H9 (cell line): ENCODE measurements around the gene MTSS2. TPM values are rescaled to one million over a fixed set of nuclear protein-coding genes. Genes with fewer than 3 reads are reported as not detected.
A peak's percentile ranks its signal among the peaks of the same experiment; 100 is the strongest.

Experiments
- DNase-seq: peaks from one replicate; pipeline ENCODE4 v3.0.0-alpha.2; 2017
- H2AFZ ChIP-seq: one replicate; pipeline ENCODE4 v1.6.1; 2013; ENCODE audit warnings: mild to moderate bottlenecking, low read length, control low read depth, moderate library complexity
- H2AK5ac ChIP-seq: 2 replicates; pipeline ENCODE4 v1.6.1; 2013; ENCODE audit warnings: low read length, control low read depth, mixed read lengths; ENCODE audit not compliant: insufficient read length
- H2BK120ac ChIP-seq: one replicate; pipeline ENCODE4 v1.6.1; 2013; ENCODE audit warnings: low read depth, mild to moderate bottlenecking, low read length, control low read depth, inconsistent platforms; ENCODE audit not compliant: poor library complexity, severe bottlenecking
- H2BK12ac ChIP-seq: 2 replicates; pipeline ENCODE4 v1.6.1; 2013; ENCODE audit warnings: low read length, control low read depth, mixed read lengths, low read depth; ENCODE audit not compliant: insufficient read length
- H2BK15ac ChIP-seq: 2 replicates; pipeline ENCODE4 v1.6.1; 2013; ENCODE audit warnings: low read depth, low read length, control low read depth
- H2BK20ac ChIP-seq: one replicate; pipeline ENCODE4 v1.6.1; 2013; ENCODE audit warnings: low read depth, mild to moderate bottlenecking, low read length, control low read depth, inconsistent platforms; ENCODE audit not compliant: poor library complexity, severe bottlenecking
- H2BK5ac ChIP-seq: 2 replicates; pipeline ENCODE4 v1.6.1; 2013; ENCODE audit warnings: low read length, control low read depth, mixed read lengths; ENCODE audit not compliant: insufficient read length
- H3K14ac ChIP-seq: 2 replicates; pipeline ENCODE4 v1.6.1; 2013; ENCODE audit warnings: low read length, control low read depth; ENCODE audit not compliant: insufficient read depth
- H3K18ac ChIP-seq: 2 replicates; pipeline ENCODE4 v1.6.1; 2013; ENCODE audit warnings: low read depth, mild to moderate bottlenecking, mixed read lengths, low read length, control low read depth; ENCODE audit not compliant: insufficient read length
- H3K23ac ChIP-seq: 2 replicates; pipeline ENCODE4 v1.6.1; 2013; ENCODE audit warnings: low read length, control low read depth, mixed read lengths, low read depth; ENCODE audit not compliant: insufficient read length
- H3K23me2 ChIP-seq: 2 replicates; pipeline ENCODE4 v1.6.1; 2013; ENCODE audit warnings: low read depth, mild to moderate bottlenecking, mixed read lengths, low read length, control low read depth; ENCODE audit not compliant: insufficient read length, poor library complexity, severe bottlenecking
- H3K27ac ChIP-seq: 2 replicates; pipeline ENCODE4 v1.5.1; 2013; ENCODE audit warnings: low read length, control low read depth, mixed read lengths, low read depth; ENCODE audit not compliant: insufficient read length
- H3K27me3 ChIP-seq: 2 replicates; pipeline ENCODE4 v1.6.1; 2013; ENCODE audit warnings: low read length, control low read depth, inconsistent platforms; ENCODE audit not compliant: insufficient read depth
- H3K4ac ChIP-seq: 2 replicates; pipeline ENCODE4 v1.6.1; 2013; ENCODE audit warnings: low read depth, mild to moderate bottlenecking, control low read depth, inconsistent platforms, low read length, moderate library complexity
- H3K4me1 ChIP-seq: 2 replicates; pipeline ENCODE4 v1.6.1; 2013; ENCODE audit warnings: low read length, control low read depth, inconsistent platforms; ENCODE audit not compliant: insufficient read depth
- H3K4me2 ChIP-seq: 2 replicates; pipeline ENCODE4 v1.6.1; 2013; ENCODE audit warnings: low read length, control low read depth, mixed read lengths; ENCODE audit not compliant: insufficient read length, insufficient read depth
- H3K56ac ChIP-seq: 2 replicates; pipeline ENCODE4 v1.6.1; 2013; ENCODE audit warnings: low read depth, mild to moderate bottlenecking, mixed read lengths, low read length, control low read depth; ENCODE audit not compliant: insufficient read length
- H3K79me1 ChIP-seq: 2 replicates; pipeline ENCODE4 v1.6.1; 2013; ENCODE audit warnings: low read depth, mild to moderate bottlenecking, moderate library complexity, low read length, control low read depth, inconsistent platforms; ENCODE audit not compliant: insufficient read depth, poor library complexity, severe bottlenecking
- H3K79me2 ChIP-seq: 2 replicates; pipeline ENCODE4 v1.6.1; 2013; ENCODE audit warnings: low read length, control low read depth, inconsistent platforms; ENCODE audit not compliant: insufficient read depth
- H3K9ac ChIP-seq: 2 replicates; pipeline ENCODE4 v1.6.1; 2013; ENCODE audit warnings: low read length, control low read depth, mixed read lengths; ENCODE audit not compliant: insufficient read length; ENCODE audit errors: extremely low read depth
- H3K9me3 ChIP-seq: one replicate; pipeline ENCODE4 v1.6.1; 2013; ENCODE audit warnings: low read depth, low read length, inconsistent platforms; ENCODE audit not compliant: control insufficient read depth
- H3T11ph ChIP-seq: one replicate; pipeline ENCODE4 v1.6.1; 2013; ENCODE audit warnings: mild to moderate bottlenecking, low read length, control low read depth, inconsistent platforms
- H4K20me1 ChIP-seq: one replicate; pipeline ENCODE4 v1.6.1; 2013; ENCODE audit not compliant: control insufficient read depth, insufficient read length, insufficient read depth
- H4K5ac ChIP-seq: 2 replicates; pipeline ENCODE4 v1.6.1; 2013; ENCODE audit warnings: low read depth, mild to moderate bottlenecking, mixed read lengths, low read length, control low read depth; ENCODE audit not compliant: insufficient read length
- H4K8ac ChIP-seq: replicated peaks from 2 replicates; pipeline ENCODE4 v1.6.1; 2013; ENCODE audit warnings: low read length, control low read depth, mixed read lengths, low read depth; ENCODE audit not compliant: insufficient read length
- H4K91ac ChIP-seq: 2 replicates; pipeline ENCODE4 v1.6.1; 2013; ENCODE audit warnings: low read depth, mild to moderate bottlenecking, moderate library complexity, mixed read lengths, low read length, control low read depth; ENCODE audit not compliant: insufficient read length
- H3K27ac Mint-ChIP-seq, 3 experiments: 2 replicates in 2 of 3; 3 replicates in 1 of 3; pipeline ENCODE4 v1.8.0; 2020 to 2021; ENCODE audit warnings: mixed read lengths in 3 of 3, mild to moderate bottlenecking in 1 of 3, moderate library complexity in 1 of 3
- H3K27me3 Mint-ChIP-seq: 2 replicates; pipeline ENCODE4 v1.8.0; 2021; ENCODE audit warnings: low read depth, mild to moderate bottlenecking, moderate library complexity, mixed read lengths
- H3K36me3 Mint-ChIP-seq, 3 experiments: 2 replicates in 2 of 3; 3 replicates in 1 of 3; pipeline ENCODE4 v1.8.0; 2020 to 2021; ENCODE audit warnings: low read depth in 3 of 3, mixed read lengths in 3 of 3; ENCODE audit not compliant: insufficient read depth in 1 of 3
- H3K4me1 Mint-ChIP-seq, 2 experiments: 2 replicates each; pipeline ENCODE4 v1.8.0; 2020; ENCODE audit warnings: mixed read lengths in 2 of 2
- H3K4me3 Mint-ChIP-seq, 2 experiments: 2 replicates in 1 of 2; 3 replicates in 1 of 2; pipeline ENCODE4 v1.8.0; 2020 to 2021; ENCODE audit warnings: mild to moderate bottlenecking in 2 of 2, mixed read lengths in 2 of 2, moderate library complexity in 1 of 2
- H3K9me3 Mint-ChIP-seq, 2 experiments: 2 replicates in 1 of 2; 3 replicates in 1 of 2; pipeline ENCODE4 v1.8.0; 2020; ENCODE audit warnings: mild to moderate bottlenecking in 2 of 2, mixed read lengths in 2 of 2, moderate library complexity in 1 of 2
- WGBS: extraction: QIAGEN DNeasy Blood & Tissue Kit; methylation state at CpG from one replicate; pipeline ENCODE4 v1.1.7; 2013; ENCODE audit warnings: missing lambda C conversion rate, low lambda C conversion rate, mixed read lengths; ENCODE audit not compliant: insufficient read length; ENCODE audit errors: extremely low coverage; 5-methylcytosine and 5-hydroxymethylcytosine counted together
- total RNA-seq: library from RNA; stranded (reverse); gene quantifications from 2 replicates; pipeline ENCODE4 v1.2.1, GENCODE V29; 2021
- TF ChIP-seq, protein P1 (sequence below): fragments of 200-600 bp; sonication (generic); conservative IDR thresholded peaks from 3 replicates; pipeline ENCODE4 v1.8.0; 2021; ENCODE audit warnings: antibody characterized with exemption, mild to moderate bottlenecking

The MTSS2 gene
- total RNA-seq, 1 experiment from 2014 or later, result 41.0 TPM

DNA sequence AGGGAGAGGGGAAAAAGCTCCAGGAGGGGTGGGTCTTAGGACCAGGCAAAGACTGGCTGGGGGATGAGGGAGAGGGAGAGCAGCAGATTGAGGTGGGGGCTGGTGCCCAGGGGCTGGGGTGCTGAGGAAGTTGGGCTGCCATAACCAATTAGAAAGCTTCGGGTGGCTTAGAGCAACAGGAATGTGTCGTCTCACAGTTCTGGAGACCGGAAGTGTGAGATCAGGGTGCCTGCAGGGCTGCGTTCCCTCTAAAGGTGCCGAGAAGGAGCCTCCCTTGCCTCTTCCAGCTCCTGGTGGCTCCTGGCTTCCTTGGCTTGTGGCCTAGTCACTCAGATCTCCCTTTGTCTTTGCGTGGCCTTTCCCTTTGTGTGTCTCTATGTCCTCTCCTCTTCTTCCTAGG is 37.2 kb downstream of the MTSS2 start:
- Histone ChIP-seq H3K23me2 (no peaks in the 10 kb centered on the region), H2BK15ac (no peak overlapping the region; the same call in 1 of the 2 replicates), H4K8ac (no peak overlapping the region), H3K27ac (no peak overlapping the region), H2BK12ac (no peak overlapping the region), H2BK20ac (no peak overlapping the region), H4K20me1 (no peaks in the 10 kb centered on the region), H3K14ac (no peak overlapping the region), H3K23ac (no peak overlapping the region), H3K27me3 (no peaks in the 10 kb centered on the region), H3K9ac (no peak overlapping the region), H3K56ac (no peak overlapping the region), H3K4me2 (no peak overlapping the region), H3K4ac (no peak overlapping the region), H3T11ph (no peak overlapping the region), H2AFZ (no peak overlapping the region), H4K91ac (no peak overlapping the region), H2BK120ac (no peak overlapping the region), H4K5ac (no peak overlapping the region), H3K4me1 (no peaks in the 10 kb centered on the region), H2AK5ac (no peak overlapping the region), H2BK5ac (no peak overlapping the region), H3K18ac (no peak overlapping the region), H3K79me1 (no peaks in the 10 kb centered on the region), H3K79me2 (no peaks in the 10 kb centered on the region), H3K9me3 (no peaks in the 10 kb centered on the region)
- H3K9me3 Mint-ChIP-seq, result peaks cover 4 to 6% of the 10 kb centered on the region in 2 experiments; a peak in 2 of 5 replicates
- DNase-seq, result no peak
- TF ChIP-seq, protein P1, sequence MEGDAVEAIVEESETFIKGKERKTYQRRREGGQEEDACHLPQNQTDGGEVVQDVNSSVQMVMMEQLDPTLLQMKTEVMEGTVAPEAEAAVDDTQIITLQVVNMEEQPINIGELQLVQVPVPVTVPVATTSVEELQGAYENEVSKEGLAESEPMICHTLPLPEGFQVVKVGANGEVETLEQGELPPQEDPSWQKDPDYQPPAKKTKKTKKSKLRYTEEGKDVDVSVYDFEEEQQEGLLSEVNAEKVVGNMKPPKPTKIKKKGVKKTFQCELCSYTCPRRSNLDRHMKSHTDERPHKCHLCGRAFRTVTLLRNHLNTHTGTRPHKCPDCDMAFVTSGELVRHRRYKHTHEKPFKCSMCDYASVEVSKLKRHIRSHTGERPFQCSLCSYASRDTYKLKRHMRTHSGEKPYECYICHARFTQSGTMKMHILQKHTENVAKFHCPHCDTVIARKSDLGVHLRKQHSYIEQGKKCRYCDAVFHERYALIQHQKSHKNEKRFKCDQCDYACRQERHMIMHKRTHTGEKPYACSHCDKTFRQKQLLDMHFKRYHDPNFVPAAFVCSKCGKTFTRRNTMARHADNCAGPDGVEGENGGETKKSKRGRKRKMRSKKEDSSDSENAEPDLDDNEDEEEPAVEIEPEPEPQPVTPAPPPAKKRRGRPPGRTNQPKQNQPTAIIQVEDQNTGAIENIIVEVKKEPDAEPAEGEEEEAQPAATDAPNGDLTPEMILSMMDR, result no peak
- WGBS, result no CpG with 5 or more reads among the region's 6 CpGs
- H3K27me3 Mint-ChIP-seq, result no peaks in the 10 kb centered on the region; the same call in 1 of the 2 replicates
- H3K27ac Mint-ChIP-seq, result peak overlapping the region in 2 of 3 experiments; percentile 24 to 32; a peak in 2 of 7 replicates
- H3K4me1 Mint-ChIP-seq, result peaks cover 9 to 13% of the 10 kb centered on the region in 2 experiments
- peaks cover 0 to 11% (median 6%) of the 10 kb centered on the region in 3 experiments; a peak in 6 of 7 replicates for H3K36me3 Mint-ChIP-seq
- H3K4me3 Mint-ChIP-seq, result no peak overlapping the region
